GM12872 (cell line): ENCODE measurements around the gene RAX.

Experiments used
- CTCF ChIP-seq: IDR thresholded peaks from 3 replicates; pipeline ENCODE4 v1.5.1; 2011; ENCODE audit warnings: low read depth, mild to moderate bottlenecking, low read length, moderate library complexity; ENCODE audit not compliant: insufficient read depth

Gene RAX

GRCh38 chr18:59268127-59268720, 5.0 kb downstream of the RAX start:
- no peak for TF ChIP-seq CTCF

GRCh38 chr18:59267503-59268126, 5.6 kb downstream of the RAX start:
- TF ChIP-seq CTCF, result no peak

- no peak for TF ChIP-seq CTCF
Measured at GRCh38 chr18:59266886-59267502, 6.3 kb downstream of the RAX start.

- no peak for TF ChIP-seq CTCF
Measured at GRCh38 chr18:59266459-59266858, 6.8 kb downstream of the RAX start.

- no peak for TF ChIP-seq CTCF
Measured at GRCh38 chr18:59265974-59266369, 7.3 kb downstream of the RAX start.

GRCh38 chr18:59265246-59265973, 7.8 kb downstream of the RAX start:
- no peak for TF ChIP-seq CTCF

- no peak for TF ChIP-seq CTCF
Measured at GRCh38 chr18:59264651-59265245, 8.5 kb downstream of the RAX start.
